IMR-90 (cell line): ENCODE measurements around the gene FAM118A.

Experiments used
- BHLHE40 ChIP-seq: fragments of 150-350 bp; IDR thresholded peaks from 2 replicates; pipeline ENCODE4 v1.6.1; 2016; ENCODE audit warnings: mild to moderate bottlenecking, low read depth, low read length
- CHD1 ChIP-seq: IDR thresholded peaks from 2 replicates; pipeline ENCODE4 v1.6.1; 2012; ENCODE audit warnings: low read depth, low read length, improper control_type of control experiment
- FOS ChIP-seq: fragments of 150-350 bp; IDR thresholded peaks from 2 replicates; pipeline ENCODE4 v1.6.1; 2016; ENCODE audit warnings: low read depth, low read length
- NFE2L2 ChIP-seq: fragments of 150-350 bp; IDR thresholded peaks from 2 replicates; pipeline ENCODE4 v1.6.1; 2016; ENCODE audit warnings: low read depth, mild to moderate bottlenecking, low read length
- POLR2A ChIP-seq: IDR thresholded peaks from 2 replicates; pipeline ENCODE4 v1.6.1; 2012; ENCODE audit warnings: mild to moderate bottlenecking, low read depth, low read length
- RAD21 ChIP-seq: IDR thresholded peaks from 2 replicates; pipeline ENCODE4 v1.6.1; 2012; ENCODE audit warnings: low read length, improper control_type of control experiment
- RCOR1 ChIP-seq: IDR thresholded peaks from 2 replicates; pipeline ENCODE4 v1.6.1; 2012; ENCODE audit warnings: mild to moderate bottlenecking, low read length, improper control_type of control experiment; ENCODE audit not compliant: insufficient replicate concordance
- RFX5 ChIP-seq: IDR thresholded peaks from 2 replicates; pipeline ENCODE4 v1.8.0; 2012; ENCODE audit warnings: low read depth, mild to moderate bottlenecking, low read length, moderate library complexity
- SMC3 ChIP-seq: fragments of 150-350 bp; IDR thresholded peaks from 2 replicates; pipeline ENCODE4 v1.6.1; 2016; ENCODE audit warnings: low read depth, mild to moderate bottlenecking, antibody characterized with exemption, low read length, moderate library complexity
- TF ChIP-seq, protein P1 (sequence below): conservative IDR thresholded peaks from 2 replicates; pipeline ENCODE4 v1.5.1; 2012; ENCODE audit warnings: mild to moderate bottlenecking, low read depth, low read length, improper control_type of control experiment
- TF ChIP-seq, protein P2 (sequence below): fragments of 150-350 bp; IDR thresholded peaks from 2 replicates; pipeline ENCODE4 v1.6.1; 2017; ENCODE audit warnings: mild to moderate bottlenecking, antibody characterized with exemption, low read length, low read depth
- TF ChIP-seq, protein P3 (sequence below): fragments of 150-350 bp; IDR thresholded peaks from 2 replicates; pipeline ENCODE4 v1.6.1; 2016; ENCODE audit warnings: low read depth, mild to moderate bottlenecking, low read length, moderate library complexity, borderline replicate concordance

DNA sequence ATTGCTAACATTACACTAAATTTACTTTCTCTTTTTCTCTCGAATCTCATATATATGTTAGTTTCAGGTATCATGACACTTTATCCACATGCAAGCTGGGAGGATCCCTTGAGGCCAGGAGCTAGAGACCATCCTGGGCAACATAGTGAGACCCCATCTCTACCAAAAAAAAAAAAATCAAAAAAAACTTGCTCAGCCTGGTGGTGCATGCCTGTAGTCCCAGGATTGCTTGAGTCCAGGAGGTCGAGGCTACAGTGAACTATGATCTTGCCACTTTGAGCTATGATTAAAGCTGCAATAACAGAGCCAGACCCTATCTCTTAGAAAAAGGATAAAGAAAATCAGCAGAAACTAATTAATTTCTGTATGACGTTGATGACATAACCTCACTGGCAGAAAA is 28.7 kb upstream of the FAM118A start:
- TF ChIP-seq, protein P1, sequence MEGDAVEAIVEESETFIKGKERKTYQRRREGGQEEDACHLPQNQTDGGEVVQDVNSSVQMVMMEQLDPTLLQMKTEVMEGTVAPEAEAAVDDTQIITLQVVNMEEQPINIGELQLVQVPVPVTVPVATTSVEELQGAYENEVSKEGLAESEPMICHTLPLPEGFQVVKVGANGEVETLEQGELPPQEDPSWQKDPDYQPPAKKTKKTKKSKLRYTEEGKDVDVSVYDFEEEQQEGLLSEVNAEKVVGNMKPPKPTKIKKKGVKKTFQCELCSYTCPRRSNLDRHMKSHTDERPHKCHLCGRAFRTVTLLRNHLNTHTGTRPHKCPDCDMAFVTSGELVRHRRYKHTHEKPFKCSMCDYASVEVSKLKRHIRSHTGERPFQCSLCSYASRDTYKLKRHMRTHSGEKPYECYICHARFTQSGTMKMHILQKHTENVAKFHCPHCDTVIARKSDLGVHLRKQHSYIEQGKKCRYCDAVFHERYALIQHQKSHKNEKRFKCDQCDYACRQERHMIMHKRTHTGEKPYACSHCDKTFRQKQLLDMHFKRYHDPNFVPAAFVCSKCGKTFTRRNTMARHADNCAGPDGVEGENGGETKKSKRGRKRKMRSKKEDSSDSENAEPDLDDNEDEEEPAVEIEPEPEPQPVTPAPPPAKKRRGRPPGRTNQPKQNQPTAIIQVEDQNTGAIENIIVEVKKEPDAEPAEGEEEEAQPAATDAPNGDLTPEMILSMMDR, result no peak
- TF ChIP-seq RCOR1, result no peak
- TF ChIP-seq POLR2A, result no peak
- no peak for TF ChIP-seq RAD21
- no peak for TF ChIP-seq RFX5
- no peak for TF ChIP-seq SMC3
- TF ChIP-seq FOS, result no peak
- TF ChIP-seq, protein P2, sequence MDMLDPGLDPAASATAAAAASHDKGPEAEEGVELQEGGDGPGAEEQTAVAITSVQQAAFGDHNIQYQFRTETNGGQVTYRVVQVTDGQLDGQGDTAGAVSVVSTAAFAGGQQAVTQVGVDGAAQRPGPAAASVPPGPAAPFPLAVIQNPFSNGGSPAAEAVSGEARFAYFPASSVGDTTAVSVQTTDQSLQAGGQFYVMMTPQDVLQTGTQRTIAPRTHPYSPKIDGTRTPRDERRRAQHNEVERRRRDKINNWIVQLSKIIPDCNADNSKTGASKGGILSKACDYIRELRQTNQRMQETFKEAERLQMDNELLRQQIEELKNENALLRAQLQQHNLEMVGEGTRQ, result no peak
- no peak for TF ChIP-seq NFE2L2
- no peak for TF ChIP-seq CHD1
- no peak for TF ChIP-seq BHLHE40
- TF ChIP-seq, protein P3, sequence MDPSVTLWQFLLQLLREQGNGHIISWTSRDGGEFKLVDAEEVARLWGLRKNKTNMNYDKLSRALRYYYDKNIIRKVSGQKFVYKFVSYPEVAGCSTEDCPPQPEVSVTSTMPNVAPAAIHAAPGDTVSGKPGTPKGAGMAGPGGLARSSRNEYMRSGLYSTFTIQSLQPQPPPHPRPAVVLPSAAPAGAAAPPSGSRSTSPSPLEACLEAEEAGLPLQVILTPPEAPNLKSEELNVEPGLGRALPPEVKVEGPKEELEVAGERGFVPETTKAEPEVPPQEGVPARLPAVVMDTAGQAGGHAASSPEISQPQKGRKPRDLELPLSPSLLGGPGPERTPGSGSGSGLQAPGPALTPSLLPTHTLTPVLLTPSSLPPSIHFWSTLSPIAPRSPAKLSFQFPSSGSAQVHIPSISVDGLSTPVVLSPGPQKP, result no peak
